ENCODE measurements around the gene PRPF38B. TPM values are rescaled to one million over a fixed set of nuclear protein-coding genes. Genes with fewer than 3 reads are reported as not detected.
A peak's percentile ranks its signal among the peaks of the same experiment; 100 is the strongest.

PRPF38B gene
- total RNA-seq, 1 donor from 2014 or later = 16.9 TPM

DNA sequence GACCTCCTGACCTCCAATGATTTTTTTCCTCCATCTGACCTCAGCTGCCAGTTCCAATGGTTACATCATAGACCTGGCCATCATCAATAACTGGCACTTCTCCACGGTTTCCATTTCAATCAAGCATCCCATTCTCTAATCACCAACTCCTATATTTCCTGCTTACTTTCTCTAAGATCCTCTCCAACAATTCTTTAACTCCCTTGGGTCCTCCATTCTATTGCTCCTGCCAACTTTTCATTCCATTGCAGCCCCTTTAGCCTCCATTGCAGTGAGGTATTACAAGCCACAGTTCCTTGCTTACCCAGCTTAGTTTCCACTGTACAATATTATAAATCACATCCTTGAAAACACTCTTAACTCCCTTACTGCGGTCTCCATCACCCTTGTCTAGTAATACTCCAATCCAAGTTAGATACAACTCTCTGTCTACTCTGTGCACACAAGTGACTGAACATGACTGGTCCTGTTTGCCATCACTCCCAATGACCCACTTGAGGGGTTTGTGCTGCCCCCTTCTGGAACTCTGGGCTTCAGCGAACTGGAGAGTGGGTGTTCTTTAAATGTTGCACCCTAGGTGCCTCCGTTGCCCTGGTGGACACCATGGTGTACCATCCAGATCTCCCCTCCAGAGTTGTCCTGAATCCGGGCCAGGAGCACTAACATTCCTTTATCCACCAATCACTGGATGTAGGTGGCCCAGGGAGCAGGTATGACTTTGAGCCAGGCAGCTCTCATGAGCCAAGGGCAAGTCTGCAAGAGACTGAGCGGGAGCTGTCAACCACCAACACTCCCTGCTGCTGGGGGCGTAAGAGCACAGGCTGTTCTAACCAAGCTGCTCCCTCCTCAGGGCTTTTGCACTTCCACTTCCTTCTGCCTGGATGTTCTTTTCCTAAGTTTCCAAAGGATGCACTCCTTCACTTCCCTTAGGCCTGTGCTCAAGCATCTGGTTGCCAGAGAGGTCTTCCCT lies 16.9 kb downstream of the PRPF38B start:
- intact Hi-C loops (cut with DNase I) = no loop called here
- ATAC-seq (ENCODE audit: poor library complexity) (no peak), DNase-seq (peak; percentile 46)

DNA sequence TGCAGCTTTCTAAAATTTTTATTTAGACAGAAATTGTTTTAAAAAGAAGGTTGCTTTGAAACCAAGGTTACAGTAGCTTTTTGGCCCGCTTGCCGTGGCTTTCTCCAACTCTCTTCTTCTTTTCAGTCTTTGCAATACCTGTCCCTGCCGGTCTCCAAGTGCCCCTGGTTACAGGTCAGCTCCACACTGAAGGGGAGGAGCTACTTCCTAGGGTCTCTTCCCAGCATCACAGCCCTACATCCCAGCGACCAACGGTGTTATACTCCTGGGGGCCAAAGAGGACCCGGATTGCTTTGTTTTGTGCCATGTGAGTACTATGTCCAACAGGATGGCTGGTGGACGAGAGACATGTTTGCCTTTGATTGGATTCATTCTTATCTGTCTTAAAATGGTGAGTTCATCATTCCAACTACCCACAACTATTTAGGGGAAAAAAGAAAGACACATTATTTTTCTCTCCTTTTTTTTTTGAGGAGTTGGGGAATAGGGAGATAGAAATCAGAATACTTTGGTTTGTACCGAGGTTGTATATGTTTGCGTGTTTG lies 20.6 kb downstream of the PRPF38B start, which contains the start of gene FNDC7:
FNDC7 (plus strand) TSS at position 303 of the 545 bp plus-strand sequence; CDS start at position 329, 26 bp downstream.
- ATAC-seq (ENCODE audit: poor library complexity) (no peak), DNase-seq (no peak)
- intact Hi-C loops (cut with DNase I) = no loop called here

- DNase-seq (no peak), ATAC-seq (ENCODE audit: poor library complexity) (peak; percentile 38)
- intact Hi-C loops (cut with DNase I) = no loop called here
Observed at GRCh38 chr1:108715932-108716331, 23.8 kb downstream of the PRPF38B start.

- ATAC-seq (ENCODE audit: poor library complexity) = no peak
- intact Hi-C loops (cut with DNase I) = no loop called here
- DNase-seq = no peak
Observed at GRCh38 chr1:108716437-108717230, 24.5 kb downstream of the PRPF38B start.

DNA sequence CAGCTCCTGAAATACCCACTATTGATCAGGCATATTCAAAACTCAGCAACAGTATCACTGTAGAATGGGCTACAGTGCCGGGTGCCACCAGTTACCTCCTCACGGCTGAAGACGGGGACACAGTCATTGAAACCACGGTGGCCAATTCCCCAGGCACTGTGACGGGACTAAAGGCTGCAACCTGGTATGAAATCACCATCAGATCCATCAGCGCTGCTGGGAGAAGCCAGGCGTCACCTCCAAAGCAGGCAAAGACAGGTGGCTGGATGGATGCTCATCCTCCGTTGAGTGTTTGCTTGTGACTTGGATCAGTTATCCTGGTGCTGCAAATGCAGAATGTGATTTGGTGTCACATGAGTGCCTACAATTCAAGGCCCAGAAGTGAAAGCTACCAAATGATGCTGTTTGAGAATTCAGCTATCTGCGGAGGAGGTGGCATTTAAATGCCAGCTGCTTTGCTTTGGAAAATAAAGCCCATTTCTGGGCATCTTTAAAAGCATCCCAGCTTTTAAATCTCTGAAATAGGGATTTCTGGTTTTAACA lies 25.7 kb downstream of the PRPF38B start:
- DNase-seq (no peak), ATAC-seq (ENCODE audit: poor library complexity) (no peak)
- intact Hi-C loops (cut with DNase I) = no loop called here

GRCh38 chr1:108718927-108719655 lies 27.0 kb downstream of the PRPF38B start:
- ATAC-seq (ENCODE audit: poor library complexity) (no peak), DNase-seq (no peak)
- intact Hi-C loops (cut with DNase I) = no loop called here

DNA sequence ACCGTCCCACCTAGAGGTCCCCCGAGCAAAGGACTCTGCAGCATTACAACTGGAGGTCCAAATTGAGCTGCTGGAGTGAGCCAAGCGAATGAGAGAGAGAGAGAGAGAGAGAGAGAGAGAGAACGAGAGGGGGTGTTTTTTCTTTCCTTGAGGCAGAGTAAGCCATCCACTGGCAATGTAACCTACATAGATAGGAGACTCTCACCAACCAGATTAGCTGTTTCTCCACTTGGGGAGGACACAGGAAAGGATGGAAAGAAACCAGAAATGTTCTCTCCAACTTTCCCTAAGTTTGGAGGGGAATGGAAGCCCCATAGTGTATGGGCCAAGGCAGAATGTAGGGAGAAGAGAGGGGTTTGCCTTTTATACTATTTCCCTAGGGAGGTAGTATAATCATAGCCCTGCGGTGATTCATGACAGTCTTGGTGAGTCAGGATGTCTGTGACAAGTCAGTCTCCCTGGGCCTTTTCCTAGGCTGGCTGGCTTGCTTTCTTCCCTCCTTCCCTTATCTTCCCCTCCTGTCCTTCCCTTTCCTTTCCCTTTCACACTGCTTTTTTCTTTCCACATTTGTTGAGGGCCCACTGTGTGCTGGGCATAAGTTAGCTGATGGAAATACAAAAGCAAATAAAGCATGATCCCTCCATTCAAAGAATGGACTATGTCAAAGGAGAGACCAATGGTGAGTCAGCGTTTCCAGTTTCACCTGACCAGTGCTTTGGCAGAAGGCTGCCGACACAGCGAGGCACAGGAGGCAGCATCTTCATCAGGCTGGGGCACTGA lies 27.7 kb downstream of the PRPF38B start:
- intact Hi-C loops (cut with DNase I) = no loop called here
- ATAC-seq (ENCODE audit: poor library complexity) (no peak), DNase-seq (no peak)

DNA sequence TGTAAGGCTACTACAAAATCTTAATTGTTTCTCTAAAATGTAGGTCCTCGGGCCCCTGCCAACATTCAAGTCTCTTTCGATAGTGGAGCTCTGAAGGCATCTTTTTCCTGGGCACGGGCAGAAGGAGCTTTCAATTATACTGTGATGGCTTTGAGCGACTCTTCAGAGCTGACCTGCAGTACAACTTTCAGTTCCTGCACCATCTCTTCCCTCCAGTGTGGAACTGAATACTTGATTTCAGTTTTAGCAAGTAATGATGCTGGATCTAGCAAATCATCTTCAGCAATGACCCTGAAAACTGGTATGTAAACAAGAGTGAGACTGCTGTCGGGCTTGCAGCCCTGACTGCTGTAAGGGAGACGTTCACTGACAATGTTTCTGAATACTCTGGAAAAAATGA lies 30.2 kb downstream of the PRPF38B start:
- DNase-seq (no peak), ATAC-seq (ENCODE audit: poor library complexity) (no peak)
- intact Hi-C loops (cut with DNase I) = no loop called here

- no peak for DNase-seq
- ATAC-seq (ENCODE audit: poor library complexity) = no peak
- intact Hi-C loops (cut with DNase I) = no loop called here
Observed at GRCh38 chr1:108725906-108726305, 33.8 kb downstream of the PRPF38B start.

DNA sequence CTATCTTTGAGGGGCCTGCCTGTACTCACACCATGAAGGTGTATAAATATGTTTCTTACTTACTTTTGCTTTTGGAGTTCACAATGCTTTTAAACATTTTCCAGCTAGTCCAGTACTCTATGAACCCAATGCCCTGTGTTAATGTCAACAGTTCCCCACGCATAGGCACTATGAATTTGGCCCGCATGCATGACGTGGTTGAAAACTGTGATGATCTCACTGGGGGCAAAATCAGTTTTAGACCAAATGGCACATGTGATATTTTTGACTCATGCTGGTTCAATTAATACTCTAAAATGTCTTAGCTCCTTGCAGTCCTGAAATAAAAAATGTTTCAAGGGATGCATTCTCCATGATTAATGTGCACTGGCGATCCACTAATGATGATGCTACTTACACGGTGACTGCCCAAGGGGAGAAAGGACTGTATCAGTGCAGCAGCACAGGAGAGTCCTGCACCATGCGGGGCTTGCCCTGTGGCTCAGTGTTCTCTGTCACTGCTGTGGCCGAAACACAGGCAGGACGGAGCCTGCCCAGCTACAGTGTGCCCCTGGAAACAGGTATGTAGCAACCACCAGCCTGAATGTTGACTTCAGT lies 36.3 kb downstream of the PRPF38B start:
- no peak for DNase-seq
- intact Hi-C loops (cut with DNase I) = no loop called here
- no peak for ATAC-seq (ENCODE audit: poor library complexity)

GRCh38 chr1:108729481-108729880 lies 37.4 kb downstream of the PRPF38B start:
- DNase-seq (no peak), ATAC-seq (ENCODE audit: poor library complexity) (no peak)
- intact Hi-C loops (cut with DNase I) = no loop called here

GRCh38 chr1:108732398-108732797 lies 40.3 kb downstream of the PRPF38B start:
- DNase-seq (no peak), ATAC-seq (ENCODE audit: poor library complexity) (no peak)
- intact Hi-C loops (cut with DNase I) = no loop called here

- ATAC-seq (ENCODE audit: poor library complexity) = no peak
Observed at GRCh38 chr1:108734171-108734865, 42.2 kb downstream of the PRPF38B start.

DNA sequence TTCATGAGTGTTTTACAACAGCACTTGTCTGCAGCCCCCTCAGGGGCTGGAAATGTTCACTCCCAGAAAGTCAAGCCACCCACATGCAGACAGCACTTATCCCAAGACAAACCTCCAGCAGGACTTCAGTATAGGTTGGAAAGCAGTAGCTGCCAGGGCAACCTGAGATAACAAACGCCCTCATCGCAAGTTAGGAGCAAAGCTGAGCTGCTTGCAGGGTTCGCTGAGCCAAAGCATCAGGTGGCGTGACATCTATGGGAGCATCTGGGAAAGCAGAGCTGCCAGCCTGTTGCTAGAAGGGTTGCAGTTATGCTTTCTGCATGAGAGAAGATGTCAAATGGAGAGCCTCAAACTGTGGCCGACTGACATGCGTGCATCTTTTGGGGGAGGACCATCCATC lies 50.1 kb downstream of the PRPF38B start:
- ATAC-seq (ENCODE audit: poor library complexity) = no peak
- no peak for DNase-seq
- intact Hi-C loops (cut with DNase I) = loop anchor here (10.0 kb wide), 1 partner anchor 47 kb away; the partner anchor contains the start of gene PRPF38B

More at GRCh38 chr1:108734171-108734865, 42.2 kb downstream of the PRPF38B start:
- no peak for DNase-seq
- intact Hi-C loops (cut with DNase I) = no loop called here

- DNase-seq = no peak
- intact Hi-C loops (cut with DNase I) = loop anchor here (10.0 kb wide), 1 partner anchor 51 kb away; the partner anchor contains the start of gene PRPF38B
- no peak for ATAC-seq (ENCODE audit: poor library complexity)
Observed at GRCh38 chr1:108745980-108746381, 53.9 kb downstream of the PRPF38B start.

DNA sequence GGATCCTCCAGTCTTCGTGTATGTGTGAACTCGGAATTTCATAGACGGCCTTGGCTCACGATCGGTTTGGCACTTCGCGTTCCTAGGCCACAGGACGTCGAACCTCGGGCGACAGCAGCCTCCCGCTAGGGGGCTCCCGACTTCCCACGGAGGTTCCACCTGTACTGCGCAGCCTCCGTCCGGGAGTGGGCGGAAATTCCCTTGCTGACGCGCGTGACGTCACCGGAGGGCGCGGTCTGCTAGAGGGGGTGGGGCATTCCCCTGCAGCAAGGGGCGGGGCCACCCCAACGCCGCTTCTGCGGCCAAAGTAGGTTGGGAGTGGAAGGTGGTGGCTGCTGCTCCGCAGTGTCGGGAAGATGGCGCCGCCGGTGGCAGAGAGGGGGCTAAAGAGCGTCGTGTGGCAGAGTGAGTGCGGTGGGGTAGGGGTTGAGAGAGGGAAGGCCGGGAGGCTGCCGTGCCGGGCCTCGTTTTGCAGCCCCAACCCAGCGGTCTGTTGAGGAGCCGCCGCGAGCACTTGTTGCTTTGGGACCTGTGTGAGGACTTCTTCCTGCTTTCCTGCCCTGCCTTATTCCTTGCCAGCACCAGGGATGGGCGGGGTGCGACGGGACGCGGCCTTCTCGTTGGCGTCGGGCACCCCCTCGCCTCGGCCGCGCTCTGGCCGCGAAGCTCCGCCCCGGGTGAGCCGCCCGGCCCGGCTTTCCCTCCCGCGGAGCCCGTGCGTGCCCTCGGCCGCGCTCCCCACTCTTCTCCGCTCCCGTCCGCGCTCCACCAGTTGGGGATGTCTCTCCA lies 54.5 kb downstream of the PRPF38B start, which contains the start of gene STXBP3:
STXBP3 (plus strand) TSS at position 293 of the 789 bp plus-strand sequence; CDS start at position 357, 64 bp downstream.
- ATAC-seq (ENCODE audit: poor library complexity) (peak; percentile 98), DNase-seq (peak; percentile 99)
- intact Hi-C loops (cut with DNase I) = loop anchor here (10.0 kb wide), 1 partner anchor 52 kb away; the partner anchor contains the start of gene PRPF38B
